Stimulated activated CD4-positive, alpha-beta T cell treated with anti-CD3 and anti-CD28 coated beads, Interleukin-2, amount 100 ng/mL, for 4 hours (primary cell): ENCODE results near the gene TMEM97.

ENCODE experiments used
- DNase-seq: peaks from one replicate; pipeline ENCODE4 v3.0.0-alpha.2; 2020; ENCODE audit warnings: low read depth

TMEM97 gene

DNA sequence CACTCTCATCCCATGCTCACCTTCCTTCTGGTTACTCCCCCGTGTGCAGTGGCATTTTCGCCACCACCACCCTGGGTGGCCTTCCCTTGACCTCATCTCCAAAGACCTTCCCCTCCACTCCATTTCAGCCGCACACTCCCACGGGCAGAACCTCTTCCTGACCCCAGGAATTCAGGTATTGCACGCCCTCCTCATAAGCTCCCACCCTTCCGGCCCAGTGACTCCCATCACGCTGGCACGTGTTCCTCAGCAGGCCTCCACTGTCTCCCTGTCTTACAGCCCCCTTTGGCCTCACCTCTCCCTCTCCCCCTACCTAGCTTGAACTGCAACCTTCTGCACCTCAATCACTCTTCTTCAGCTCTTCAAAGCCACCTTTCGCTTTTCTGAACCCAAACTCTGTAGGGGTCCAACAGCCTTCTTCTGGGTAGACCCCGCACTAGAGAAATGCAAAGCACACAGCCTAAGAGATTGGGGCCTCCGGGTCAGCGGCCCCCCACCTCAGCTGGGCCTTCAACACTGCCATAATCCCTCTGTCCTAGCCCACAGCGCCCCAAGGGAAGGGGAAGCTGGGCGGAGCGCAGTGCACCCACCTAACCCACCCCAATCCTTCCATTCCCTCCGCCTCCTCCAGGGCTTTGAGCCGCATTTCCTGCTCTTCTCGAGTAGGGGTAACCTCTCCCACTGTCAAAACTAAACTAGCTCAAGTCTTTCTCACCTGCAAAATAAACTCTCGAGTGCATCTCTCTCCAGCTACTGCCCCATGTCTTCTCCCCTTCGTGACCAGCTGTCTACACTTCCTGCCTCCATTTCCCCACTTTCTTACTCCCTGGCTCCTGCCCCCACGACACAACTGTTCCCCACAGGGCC lies 1.7 kb upstream of the TMEM97 start:
- DNase-seq: no peak

GRCh38 chr17:28317966-28318758 lies 838 bp upstream of the TMEM97 start:
- no peak for DNase-seq

DNA sequence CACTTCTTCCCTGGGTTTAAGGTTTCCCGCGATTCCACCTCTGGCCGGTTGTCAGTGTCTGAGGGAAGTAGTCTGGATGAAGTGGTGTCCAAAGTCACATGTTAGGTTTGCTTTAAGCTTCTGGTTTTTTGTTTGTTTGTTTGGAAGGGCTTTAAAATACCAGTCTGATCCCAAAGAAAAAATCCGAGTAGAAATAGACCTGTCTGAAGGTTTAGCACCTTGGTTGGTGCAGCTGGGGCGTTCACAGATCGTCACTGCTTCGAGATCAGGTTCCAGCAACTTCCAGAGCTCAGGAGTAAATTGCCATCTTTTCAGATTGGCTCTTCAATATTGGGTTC lies 567 bp downstream of the TMEM97 start:
- no peak for DNase-seq

GRCh38 chr17:28320215-28321061 lies 1.4 kb downstream of the TMEM97 start:
- no peak for DNase-seq

GRCh38 chr17:28324267-28324745 lies 5.3 kb downstream of the TMEM97 start:
- DNase-seq: no peak

GRCh38 chr17:28324781-28325180 lies 5.8 kb downstream of the TMEM97 start:
- no peak for DNase-seq

DNA sequence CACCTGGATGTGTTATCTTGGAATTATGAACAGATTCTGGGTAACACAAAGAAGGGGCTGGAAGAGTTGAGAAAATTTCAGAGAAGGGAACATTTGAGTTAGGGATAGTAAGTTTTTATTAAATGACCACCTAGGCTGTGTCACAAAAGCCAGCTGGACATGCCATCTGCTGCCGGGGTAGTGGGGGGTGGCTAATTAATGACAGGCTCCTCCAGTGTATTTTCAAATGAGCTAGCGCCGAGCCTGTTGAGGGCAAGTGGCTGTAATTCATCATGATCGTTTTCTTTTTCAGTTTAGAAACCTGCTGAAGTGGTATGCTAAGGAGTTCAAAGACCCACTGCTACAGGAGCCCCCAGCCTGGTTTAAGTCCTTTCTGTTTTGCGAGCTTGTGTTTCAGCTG lies 6.2 kb downstream of the TMEM97 start:
- no peak for DNase-seq

- DNase-seq: no peak
These were observed 7.1 kb downstream of the TMEM97 start for GRCh38 chr17:28326114-28326513.

GRCh38 chr17:28327031-28327607 lies 8.1 kb downstream of the TMEM97 start:
- no peak for DNase-seq

GRCh38 chr17:28327709-28328108 lies 8.7 kb downstream of the TMEM97 start:
- no peak for DNase-seq

DNA sequence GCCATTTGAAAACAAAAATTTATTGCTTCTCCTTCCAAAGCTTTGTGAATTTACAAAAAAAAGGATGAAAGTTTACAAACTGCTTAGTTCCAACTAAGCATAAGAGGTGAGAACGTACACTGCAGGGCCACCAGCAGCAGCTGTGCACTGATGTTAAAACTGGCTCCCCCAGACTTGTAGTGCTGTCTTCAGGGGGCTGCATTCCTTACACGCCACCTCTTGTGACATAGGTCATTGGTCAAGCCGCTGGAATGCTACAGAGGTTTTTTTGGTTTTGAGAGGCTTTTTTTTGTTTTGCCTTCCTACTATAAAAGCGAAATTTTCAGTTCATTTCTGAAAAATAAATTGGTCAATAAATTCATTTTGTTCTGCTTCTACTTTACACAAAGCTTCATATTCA lies 9.3 kb downstream of the TMEM97 start:
- DNase-seq: no peak

DNA sequence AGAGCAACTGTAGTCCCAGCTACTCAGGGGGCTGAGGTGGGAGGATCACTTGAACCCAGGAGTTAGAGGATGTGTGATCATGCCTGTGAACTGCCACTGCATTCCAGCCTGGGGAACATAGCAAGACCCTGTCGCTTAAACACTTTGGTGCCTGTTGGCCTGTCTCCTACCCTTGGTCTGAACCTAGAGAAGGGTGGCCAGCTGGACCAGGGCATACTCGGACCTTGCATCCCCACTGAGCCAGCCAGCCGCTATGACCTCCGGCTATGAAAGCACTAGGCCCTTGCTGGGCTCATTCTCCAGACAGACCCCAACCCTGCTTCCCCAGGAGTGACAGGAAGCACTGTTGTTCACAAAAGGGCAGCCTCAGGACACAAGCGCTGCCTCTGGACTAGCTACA lies 11.7 kb downstream of the TMEM97 start:
- no peak for DNase-seq

DNA sequence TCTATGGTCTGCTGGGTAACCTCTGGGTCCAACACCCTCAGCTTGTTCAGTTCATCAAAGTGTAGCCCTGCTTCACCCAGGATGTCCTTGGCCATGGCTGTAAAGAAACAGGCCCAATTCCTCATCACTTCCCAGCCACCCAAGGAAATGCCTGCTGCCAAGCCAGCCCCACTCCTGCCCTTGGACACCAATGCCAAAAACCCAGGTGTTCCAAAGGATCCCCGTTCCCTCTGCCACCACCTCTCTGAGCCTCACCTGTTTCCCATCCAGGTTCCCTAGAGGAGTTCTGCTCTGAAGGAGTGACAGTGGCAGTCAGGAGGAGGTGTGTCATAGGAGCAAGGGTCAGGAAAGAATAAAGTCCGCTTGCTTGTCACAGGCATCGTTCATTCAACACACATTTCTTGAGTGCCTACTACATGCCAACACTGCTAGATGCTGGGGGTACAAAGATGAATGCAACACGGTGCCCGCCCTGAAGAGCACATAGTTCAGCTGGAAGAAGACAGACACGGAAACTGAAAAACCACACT lies 13.0 kb downstream of the TMEM97 start:
- no peak for DNase-seq

DNA sequence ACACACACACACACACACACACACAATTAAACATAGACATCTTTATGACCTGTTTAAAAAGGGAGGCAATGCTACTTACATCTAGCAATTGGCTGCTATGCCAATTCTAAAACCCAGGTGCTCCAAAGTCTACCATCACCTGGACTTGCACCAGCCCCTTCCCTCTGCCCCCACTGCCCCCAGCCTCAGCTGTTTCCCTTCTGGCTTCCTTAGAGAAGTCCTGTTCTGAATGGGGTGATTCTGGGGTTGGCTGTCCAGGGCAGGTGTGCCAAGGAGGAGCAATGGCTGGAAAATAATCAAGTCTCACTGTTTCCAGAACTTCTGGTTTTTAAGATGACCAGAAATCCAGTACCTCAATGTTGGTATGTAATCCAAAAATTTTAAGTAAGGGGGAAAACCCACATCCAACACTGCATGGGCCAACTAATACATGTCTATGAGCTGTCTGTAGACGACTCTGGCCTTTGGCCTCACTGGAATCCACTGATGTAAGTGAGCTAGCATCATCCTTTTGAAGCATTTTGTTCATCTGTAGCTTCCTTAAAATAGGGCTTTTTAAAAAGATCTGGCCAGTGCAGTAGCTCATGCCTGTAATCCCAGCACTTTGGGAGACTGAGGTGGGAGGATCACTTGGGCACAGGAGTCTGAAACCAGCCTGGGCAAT lies 14.2 kb downstream of the TMEM97 start:
- DNase-seq: no peak

DNA sequence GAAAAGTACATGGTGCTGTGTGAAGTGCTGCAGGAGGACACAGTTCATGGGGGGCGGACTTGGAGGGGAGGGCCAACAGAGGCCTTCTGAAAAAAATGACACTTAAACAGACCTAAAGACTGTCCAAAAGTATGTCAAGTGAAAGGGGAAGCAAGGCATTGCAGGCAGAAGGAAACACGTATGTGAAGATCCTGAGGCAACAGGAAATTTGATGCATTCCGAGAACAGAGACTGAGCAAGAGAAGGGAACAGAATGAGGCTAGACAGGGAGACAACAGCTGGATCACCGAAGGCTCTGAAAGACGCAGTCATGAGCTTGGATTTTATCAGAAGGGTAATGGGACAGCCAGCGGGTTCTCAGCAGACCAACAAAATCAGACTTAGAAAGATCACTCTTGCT lies 15.2 kb downstream of the TMEM97 start:
- DNase-seq: no peak

- DNase-seq: no peak
These were observed 15.7 kb downstream of the TMEM97 start for GRCh38 chr17:28334666-28335200.

DNA sequence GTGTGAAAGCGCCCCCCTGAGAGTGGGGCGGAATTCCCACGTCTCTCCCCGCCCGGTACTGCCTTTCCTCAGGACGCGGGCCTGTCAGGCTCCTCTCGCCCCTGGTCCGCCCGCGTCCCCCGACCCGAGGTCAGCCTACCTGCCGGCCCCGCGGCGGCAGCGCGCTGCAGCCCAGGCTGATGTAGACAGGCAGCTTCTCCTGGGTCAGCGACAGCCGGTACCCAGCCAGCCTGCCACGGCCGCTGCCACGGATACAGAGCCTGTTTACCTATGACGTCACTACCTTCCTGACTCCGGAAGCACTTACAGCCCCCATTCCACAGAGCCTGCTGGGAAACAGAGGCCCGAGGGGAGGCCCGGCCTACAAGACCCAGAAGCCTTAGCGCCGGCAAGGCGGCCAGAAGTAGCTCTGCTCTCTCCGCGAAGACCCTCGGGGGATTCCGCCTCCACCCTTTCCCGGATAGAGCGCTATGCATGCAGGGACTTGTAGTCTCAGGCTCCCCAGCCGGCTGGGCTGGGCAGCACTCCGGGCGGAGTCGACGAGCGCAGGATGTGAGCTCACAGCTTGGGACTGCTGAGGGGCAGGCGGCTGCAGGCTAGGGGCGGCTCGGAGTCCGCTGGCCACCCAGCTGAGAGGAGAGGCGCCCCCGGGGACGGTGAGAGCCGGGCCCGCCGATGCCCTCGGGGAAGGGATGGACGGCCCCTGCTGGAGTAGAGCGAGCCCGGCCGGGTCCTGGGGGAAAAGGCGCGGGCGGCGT lies 16.4 kb downstream of the TMEM97 start, which contains the start of the genes IFT20 and TNFAIP1:
TSS of gene IFT20 (minus strand) at position 272 of the 758 bp plus-strand sequence. CDS start 3,487 bp downstream, outside the sequence.
TSS of gene TNFAIP1 (plus strand) at position 561 of the 758 bp plus-strand sequence. CDS start 3,761 bp downstream, outside the sequence.
- peak; percentile 99 for DNase-seq

GRCh38 chr17:28335959-28336871 lies 17.2 kb downstream of the TMEM97 start:
- no peak for DNase-seq
